Prostate gland (tissue), 2 donors: ENCODE data around the gene DST.
"Not testable (repeated sequence)": the region's sequence is repeated elsewhere in the genome, so short reads cannot be mapped to it uniquely, and the experiment has no call there.

Experiments used
- POLR2AphosphoS5 ChIP-seq: sonication (generic); formaldehyde crosslinking; IDR thresholded peaks from one replicate; pipeline ENCODE4 v1.6.1; 2017; ENCODE audit warnings: antibody characterized with exemption
- TF ChIP-seq, protein P1 (sequence below), 4 experiments: fragments of 200-600 bp in 2 of 4; fragments of 450-650 bp in 2 of 4; sonication (generic) in 2 of 4; IDR thresholded peaks; 1 replicate in 3 of 4; 2 replicates in 1 of 4; pipeline ENCODE4 v1.5.1; 2016 to 2019; ENCODE audit warnings: antibody characterized with exemption in 4 of 4, mild to moderate bottlenecking in 2 of 4, moderate library complexity in 2 of 4

DNA sequence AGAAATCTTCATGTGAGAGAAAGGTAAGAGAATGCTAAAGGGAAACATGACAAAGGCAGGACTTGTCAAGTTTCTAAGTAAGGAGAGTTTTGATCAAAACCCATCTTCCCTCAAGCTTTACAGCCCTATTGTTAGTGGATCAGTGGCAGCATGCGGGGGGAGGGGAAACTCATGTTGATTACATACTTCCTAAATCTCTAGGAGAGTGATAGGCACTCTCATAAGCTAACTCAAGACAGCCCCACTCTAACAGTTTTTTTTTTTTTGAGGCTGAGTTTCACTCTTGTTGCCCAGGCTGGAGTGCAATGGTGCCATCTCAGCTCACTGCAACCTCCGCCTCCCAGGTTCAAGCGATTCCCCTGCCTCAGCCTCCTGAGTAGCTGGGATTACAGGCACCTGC lies 18.6 kb upstream of the DST start:
- TF ChIP-seq, protein P1, sequence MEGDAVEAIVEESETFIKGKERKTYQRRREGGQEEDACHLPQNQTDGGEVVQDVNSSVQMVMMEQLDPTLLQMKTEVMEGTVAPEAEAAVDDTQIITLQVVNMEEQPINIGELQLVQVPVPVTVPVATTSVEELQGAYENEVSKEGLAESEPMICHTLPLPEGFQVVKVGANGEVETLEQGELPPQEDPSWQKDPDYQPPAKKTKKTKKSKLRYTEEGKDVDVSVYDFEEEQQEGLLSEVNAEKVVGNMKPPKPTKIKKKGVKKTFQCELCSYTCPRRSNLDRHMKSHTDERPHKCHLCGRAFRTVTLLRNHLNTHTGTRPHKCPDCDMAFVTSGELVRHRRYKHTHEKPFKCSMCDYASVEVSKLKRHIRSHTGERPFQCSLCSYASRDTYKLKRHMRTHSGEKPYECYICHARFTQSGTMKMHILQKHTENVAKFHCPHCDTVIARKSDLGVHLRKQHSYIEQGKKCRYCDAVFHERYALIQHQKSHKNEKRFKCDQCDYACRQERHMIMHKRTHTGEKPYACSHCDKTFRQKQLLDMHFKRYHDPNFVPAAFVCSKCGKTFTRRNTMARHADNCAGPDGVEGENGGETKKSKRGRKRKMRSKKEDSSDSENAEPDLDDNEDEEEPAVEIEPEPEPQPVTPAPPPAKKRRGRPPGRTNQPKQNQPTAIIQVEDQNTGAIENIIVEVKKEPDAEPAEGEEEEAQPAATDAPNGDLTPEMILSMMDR (IDR thresholded peaks at IDR 0.05), result not testable (repeated sequence)
- TF ChIP-seq POLR2AphosphoS5, result not testable (repeated sequence)
